Measurements from ENCODE around the gene ADCY7.

Gene ADCY7

GRCh38 chr16:50267651-50268050 lies 1.3 kb downstream of the ADCY7 start:
- DNase-seq (ENCODE audit: low read depth in 2 of 2), result no peak

GRCh38 chr16:50268352-50268751 lies 2.0 kb downstream of the ADCY7 start:
- no peak for DNase-seq (ENCODE audit: low read depth in 2 of 2)

GRCh38 chr16:50269061-50269705 lies 2.8 kb downstream of the ADCY7 start:
- no peak for DNase-seq (ENCODE audit: low read depth in 2 of 2)

GRCh38 chr16:50269769-50270509 lies 3.6 kb downstream of the ADCY7 start:
- no peak for DNase-seq (ENCODE audit: low read depth in 2 of 2)

- no peak for DNase-seq (ENCODE audit: low read depth in 2 of 2)
Measured at GRCh38 chr16:50270510-50271147, 4.3 kb downstream of the ADCY7 start.

- no peak for DNase-seq (ENCODE audit: low read depth in 2 of 2)
Measured at GRCh38 chr16:50271148-50272041, 5.0 kb downstream of the ADCY7 start.

GRCh38 chr16:50272111-50272571 lies 5.8 kb downstream of the ADCY7 start:
- DNase-seq (ENCODE audit: low read depth in 2 of 2), result no peak

GRCh38 chr16:50272687-50273381 lies 6.5 kb downstream of the ADCY7 start:
- no peak for DNase-seq (ENCODE audit: low read depth in 2 of 2)

- DNase-seq (ENCODE audit: low read depth in 2 of 2), result no peak
Measured at GRCh38 chr16:50273382-50273690, 7.0 kb downstream of the ADCY7 start.

GRCh38 chr16:50273888-50274325 lies 7.6 kb downstream of the ADCY7 start:
- DNase-seq (ENCODE audit: low read depth in 2 of 2), result no peak

- peak in 1 of 2 donors; percentile 32 for DNase-seq (ENCODE audit: low read depth in 2 of 2)
Measured at GRCh38 chr16:50274326-50275097, 8.2 kb downstream of the ADCY7 start.

GRCh38 chr16:50275098-50275415 lies 8.7 kb downstream of the ADCY7 start:
- no peak for DNase-seq (ENCODE audit: low read depth in 2 of 2)

- DNase-seq (ENCODE audit: low read depth in 2 of 2), result no peak
Measured at GRCh38 chr16:50275428-50276325, 9.3 kb downstream of the ADCY7 start.

GRCh38 chr16:50276326-50276640 lies 9.9 kb downstream of the ADCY7 start:
- DNase-seq (ENCODE audit: low read depth in 2 of 2), result no peak

GRCh38 chr16:50276801-50277555 lies 10.6 kb downstream of the ADCY7 start:
- DNase-seq (ENCODE audit: low read depth in 2 of 2), result no peak

- no peak for DNase-seq (ENCODE audit: low read depth in 2 of 2)
Measured at GRCh38 chr16:50278251-50278650, 11.9 kb downstream of the ADCY7 start.

- no peak for DNase-seq (ENCODE audit: low read depth in 2 of 2)
Measured at GRCh38 chr16:50279504-50279865, 13.1 kb downstream of the ADCY7 start.

- DNase-seq (ENCODE audit: low read depth in 2 of 2), result no peak
Measured at GRCh38 chr16:50280932-50281331, 14.6 kb downstream of the ADCY7 start.

- no peak for DNase-seq (ENCODE audit: low read depth in 2 of 2)
Measured at GRCh38 chr16:50281391-50282009, 15.1 kb downstream of the ADCY7 start.
